ENCODE data around the gene ACLY.

ACLY gene

DNA sequence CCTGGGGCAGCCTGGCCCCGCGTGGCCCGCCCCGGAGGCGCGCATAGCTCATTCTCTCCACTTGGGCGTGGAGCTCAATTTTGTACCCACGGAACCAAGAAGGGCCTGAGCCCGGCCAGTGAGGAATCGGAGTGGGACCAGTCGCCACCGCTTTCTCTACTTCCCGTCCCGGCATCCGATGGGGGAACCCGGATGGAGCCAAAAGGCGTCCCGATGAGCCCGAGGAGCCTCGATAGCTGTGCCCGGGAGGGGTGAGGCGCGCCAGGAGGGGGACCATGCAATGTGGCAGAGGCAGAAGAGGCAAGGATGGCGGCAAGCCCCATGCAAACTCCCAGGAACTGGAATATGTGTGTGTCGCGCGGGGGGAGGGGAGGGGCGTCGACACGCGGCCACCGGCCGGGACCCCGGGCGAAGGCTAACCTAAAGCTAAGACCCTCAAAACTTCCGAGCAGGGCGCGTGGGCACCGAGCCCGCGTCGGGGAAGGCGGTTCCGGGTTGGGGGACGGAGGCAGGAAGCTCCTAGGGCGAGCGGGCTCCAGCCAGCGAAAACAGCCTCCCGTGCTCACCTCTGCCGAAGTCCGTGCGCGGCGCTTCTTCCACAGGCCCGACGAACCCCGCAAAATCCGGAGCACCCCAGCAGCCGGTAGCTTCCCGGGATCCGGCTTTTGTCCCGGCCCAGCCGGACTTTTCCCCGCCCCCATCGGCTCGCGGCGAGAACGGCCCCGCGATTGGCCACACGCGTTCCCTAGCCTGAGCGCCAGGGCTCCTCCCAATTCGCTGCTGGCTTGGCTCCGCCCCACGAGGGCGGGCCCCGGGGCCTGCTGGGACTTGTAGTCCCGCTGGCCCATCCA lies at the start of gene ACLY:
Gene ACLY (minus strand): TSS at position 638 of the 851 bp plus-strand sequence. CDS start 5,078 bp downstream, outside the sequence.
- peak; percentile 79 for DNase-seq

DNA sequence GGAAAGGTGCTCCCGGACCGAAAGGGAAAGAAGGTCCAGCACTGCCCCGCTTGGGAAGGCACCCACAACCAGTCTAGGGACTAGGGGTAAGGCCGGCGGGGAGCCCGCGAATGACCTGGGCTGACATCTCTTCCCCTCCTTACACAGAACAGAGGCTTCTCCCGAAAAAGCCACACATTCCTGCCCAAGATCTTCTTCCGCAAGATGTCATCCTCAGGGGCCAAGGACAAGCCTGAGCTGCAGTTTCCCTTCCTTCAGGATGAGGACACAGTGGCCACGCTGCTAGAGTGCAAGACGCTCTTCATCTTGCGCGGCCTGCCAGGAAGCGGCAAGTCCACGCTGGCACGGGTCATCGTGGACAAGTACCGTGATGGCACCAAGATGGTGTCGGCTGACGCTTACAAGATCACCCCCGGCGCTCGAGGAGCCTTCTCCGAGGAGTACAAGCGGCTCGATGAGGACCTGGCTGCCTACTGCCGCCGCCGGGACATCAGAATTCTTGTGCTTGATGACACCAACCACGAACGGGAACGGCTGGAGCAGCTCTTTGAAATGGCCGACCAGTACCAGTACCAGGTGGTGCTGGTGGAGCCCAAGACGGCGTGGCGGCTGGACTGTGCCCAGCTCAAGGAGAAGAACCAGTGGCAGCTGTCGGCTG lies 49.3 kb upstream of the ACLY start:
- no peak for DNase-seq

DNA sequence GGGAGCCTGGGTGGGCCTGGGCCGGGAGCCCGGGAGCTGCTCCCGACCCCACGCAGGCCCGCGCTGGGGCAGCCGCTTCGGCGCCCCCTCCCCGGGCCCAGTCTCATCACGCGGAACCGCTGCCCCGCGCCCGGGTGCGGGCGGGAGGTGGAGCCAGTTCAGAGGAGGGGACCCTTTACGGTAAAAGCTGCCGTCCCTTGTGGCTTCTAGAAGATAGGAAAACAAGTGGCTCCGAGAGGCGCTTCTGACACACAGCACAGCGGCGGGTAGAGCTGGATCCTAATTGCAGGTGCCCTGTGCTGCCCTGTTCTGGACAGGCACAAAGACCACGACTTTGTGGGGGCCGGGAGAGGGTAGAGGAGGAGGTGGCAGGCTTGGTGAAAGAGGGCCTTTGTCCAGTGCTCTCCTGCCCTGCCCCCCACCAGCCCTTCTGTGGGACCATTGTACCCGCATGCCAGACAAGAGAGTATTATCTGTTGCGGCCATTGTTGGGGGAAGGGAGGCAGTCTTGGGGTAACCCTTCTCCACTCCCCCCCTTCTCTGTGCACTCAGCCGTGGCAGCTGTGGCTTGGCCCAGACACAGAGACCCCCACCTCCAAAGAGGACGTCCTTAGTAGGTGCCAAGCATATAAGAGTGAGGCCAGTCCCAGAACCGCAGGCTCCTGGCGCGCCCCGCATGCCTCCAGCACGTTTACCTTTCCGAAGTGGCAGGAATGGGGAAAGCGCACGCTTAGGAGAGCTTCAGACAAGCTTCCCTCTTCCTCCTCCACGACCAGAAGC lies 48.6 kb upstream of the ACLY start:
- no peak for DNase-seq

DNA sequence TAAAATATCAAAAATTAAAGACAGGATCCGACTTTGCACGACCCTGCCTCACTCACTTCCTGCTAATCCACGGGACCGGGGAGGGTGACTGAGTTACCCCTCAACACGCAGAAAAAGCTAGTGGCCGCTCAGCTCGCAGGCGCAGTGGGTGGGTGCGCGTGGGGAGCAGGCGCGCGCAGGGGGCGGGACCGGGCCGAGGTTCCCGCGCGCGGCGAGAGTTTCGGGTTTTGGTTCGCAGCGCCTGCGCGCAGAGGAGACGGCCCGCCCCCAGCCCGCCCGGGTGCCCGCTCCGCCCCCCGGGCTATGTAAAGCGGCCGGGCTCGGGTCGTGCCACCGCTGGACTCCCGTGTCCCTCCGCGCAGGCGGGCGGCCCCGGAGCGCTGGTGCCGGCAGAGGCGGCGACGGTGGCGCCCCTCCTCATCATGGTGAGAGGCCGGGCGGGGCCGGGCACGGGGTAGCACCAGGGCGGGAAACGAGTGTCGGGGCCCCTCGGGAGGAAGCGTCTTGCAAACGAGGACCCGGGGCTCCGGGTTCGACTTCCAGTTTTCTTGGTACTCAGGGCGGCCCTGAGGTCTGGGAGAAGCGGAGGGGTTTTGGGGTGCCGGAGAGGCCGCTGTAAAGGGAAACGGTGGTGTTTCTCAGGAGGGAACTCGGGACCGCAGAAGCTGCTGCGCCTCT lies 47.9 kb upstream of the ACLY start, which contains the start of gene CNP:
Gene CNP (plus strand): TSS at position 333 of the 678 bp plus-strand sequence. CDS start 90 bp downstream, at position 423.
- DNase-seq: no peak

DNA sequence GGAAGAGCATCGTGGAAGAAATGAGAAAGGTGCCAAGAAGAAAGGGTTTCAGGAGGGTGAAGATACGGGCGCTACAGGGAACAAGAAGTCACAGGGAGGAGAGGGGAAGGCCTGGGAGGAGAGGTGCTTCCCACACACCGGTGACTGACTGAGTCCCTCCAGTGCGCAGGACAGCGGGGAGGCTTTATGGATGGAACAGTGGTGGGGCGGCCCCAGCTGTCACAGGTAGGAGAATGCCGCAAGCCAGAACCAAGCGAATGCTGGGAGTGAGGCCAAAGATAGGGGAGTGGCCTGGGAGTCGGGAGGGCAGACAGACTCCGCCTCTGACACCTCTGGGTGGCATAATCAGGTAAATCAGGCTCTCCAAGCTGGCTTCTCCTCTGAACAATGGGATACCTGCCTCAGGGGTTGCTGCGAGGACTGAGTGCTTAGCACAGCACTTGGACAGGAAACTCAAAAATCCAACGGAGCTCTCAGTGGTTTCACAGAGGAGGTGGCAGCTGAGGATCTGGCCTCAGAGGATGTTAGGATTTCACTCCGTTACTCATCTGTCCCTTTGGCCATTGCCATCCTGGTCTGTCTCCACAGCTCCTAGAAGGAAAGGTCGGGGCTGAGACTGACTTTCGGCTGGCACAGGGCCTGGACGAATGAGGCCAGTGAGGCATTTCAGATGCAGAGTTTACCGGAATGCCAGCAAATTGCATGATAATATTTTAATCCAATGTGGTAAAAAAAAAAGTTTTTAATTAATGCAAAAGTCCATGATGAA lies 47.1 kb upstream of the ACLY start:
- peak; percentile 90 for DNase-seq

DNA sequence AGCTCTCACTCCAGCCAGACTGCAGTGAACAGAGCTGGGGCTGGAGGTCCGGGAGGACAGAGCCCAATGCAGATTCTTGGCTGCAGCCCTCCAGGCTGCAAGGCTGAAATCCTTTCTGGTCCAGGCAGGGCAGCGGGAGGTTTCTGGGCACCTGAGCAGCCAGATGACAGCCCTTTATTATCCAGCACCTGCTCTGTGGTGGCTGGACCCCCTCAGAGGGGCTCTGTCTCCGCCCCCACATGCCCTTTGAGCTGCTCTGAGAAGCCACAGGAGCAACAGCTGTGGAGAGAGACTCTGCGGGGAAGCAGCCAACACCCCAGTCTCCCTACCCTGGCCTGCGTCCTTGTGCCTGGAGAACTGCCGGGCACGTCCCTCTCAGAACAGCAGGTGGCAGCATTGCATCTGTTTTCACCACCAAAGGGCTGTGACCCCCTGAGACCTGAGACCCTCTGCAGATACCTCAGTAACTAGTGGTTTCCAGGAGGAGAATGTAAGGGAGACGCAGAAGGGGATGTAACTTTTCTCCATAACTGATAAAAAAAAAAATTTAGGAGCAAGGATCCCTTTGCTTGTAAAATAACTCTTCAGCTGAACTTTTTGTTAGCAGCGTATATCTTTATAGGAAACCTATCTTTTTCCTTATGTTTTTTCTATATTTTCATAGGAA lies 44.1 kb upstream of the ACLY start:
- DNase-seq: no peak

DNA sequence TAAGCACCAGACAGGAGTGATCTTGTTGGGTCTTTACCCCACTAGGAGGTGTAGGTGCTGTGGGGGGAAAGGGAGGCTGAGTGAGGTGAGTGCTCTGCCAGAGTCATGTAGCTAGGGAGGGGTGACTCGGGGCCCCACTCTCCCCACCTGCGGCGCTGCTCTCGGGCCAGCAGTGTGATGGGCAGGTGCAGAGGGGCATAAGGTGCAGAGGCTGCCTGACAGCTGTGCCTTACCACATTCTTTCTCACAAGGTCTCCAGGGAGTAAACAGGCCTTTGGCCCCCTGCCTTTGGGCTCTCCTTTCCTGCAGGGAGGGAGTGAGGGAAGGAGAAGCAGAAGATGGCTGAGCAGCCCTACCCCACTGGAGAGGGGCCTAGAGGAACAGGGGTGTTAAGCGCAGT lies 43.4 kb upstream of the ACLY start:
- no peak for DNase-seq

DNA sequence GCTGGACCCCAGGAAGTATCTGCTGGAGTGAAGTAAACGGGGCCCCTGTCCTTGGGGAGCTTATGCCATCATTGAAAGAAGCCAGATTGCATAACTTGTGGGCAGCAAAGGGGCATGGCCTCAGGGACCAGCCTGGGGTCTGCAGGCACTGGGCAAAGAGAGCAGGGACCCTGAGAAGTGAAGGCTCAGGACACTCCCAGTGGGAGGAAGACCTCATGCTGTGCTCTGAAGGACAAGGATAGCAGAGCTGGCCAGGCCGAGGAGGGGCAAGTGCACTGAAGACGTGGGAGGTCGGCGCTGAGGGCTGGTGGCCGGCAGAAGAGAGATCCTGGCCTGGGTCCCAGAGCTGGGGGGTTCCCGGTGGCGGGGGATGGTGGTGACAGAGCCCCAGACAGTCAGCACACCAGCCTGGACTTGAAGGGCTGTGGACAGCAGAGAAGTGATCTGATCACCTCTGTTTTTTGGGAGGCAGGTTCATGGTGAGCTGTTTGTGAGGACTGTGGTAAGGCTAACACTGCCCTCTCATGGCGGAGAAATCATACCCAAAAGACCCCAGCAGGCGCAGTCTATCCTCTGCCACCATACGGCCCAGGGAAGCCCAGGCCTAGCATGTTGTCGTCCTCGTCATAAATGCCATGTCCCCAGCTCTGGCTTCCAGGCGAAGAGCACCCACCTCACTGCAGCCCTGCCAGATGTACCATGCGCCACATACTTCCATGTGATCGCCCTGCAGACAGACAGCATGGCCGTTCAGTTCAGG lies 40.8 kb upstream of the ACLY start:
- no peak for DNase-seq

DNA sequence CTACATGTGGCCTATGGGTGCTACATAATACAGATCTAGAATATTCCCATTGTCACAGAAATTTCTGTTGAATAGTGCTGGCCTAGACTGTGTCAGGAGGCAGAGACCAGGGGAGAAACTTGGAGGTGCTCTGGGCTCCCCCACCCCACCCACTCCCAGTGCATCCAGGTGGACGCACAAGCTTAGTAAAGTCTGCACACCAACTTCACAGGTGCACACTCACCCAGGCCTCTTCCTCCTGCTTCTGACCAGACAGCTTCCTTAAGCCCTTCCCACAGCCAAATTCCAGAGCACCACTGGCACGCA lies 40.2 kb upstream of the ACLY start:
- DNase-seq: no peak

DNA sequence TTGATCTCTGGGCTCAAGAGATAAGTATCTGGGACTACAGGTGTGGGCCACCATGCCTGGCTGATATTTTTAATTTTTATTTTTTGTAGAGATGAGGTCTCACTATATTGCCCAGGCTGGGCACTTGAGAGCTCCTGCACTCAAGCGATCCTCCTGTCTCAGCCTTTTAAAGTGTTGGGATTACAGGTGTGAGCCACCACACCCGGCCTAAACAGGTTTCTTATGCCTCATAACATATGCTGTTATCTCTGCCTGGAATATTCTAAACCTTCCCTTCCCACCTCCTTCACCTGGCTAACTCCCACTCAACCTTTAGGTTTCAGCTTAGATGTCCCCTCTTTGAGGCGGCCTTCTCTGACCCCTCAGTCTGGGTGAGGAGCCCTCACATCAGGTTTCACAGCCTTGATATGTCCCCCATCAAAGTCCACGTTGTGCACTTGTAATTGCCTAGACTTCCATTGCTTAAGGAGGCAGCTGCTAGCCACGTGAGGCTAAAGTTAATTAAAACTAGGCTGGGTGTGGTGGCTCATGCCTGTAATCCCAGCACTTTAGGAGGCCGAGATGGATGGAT lies 39.2 kb upstream of the ACLY start:
- DNase-seq: no peak

DNA sequence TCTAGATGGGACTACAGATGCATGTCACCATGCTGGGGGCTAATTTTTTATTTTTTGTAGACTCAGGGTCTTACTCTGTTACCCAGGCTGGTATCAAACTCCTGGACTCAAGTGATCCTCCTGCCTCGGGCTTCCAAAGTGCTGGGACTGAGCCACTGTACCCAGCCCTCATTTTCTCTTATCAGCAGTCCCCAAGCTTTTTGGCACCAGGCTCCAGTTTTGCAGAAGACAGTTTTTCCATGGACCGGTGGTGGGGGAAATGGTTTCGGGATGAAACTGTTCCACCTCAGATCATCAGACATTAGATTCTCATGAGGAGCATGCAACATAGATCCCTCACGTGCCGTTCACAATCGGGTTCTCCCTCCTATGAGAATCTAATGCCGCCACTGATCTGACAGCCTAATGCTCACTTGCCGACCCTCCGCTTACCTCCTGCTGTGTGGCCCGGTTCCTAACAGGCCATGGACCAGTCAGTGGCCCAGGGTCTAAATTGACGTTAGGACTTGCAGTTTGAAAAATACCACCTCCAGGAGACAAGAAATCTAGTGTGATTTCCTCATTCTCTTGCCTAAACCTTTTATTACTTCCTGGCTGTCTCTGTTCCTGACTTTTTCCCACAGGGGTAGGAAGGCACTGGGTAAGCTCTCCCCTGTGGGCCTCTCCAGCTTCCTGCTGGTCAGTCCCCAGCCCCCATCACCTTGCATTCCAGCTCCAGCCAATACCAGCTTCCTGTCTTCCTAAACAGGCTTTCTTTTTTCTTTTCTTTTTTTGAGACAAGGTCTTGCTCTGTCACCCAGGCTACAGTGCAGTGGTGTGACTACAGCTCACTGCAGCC lies 38.5 kb upstream of the ACLY start:
- DNase-seq: no peak

DNA sequence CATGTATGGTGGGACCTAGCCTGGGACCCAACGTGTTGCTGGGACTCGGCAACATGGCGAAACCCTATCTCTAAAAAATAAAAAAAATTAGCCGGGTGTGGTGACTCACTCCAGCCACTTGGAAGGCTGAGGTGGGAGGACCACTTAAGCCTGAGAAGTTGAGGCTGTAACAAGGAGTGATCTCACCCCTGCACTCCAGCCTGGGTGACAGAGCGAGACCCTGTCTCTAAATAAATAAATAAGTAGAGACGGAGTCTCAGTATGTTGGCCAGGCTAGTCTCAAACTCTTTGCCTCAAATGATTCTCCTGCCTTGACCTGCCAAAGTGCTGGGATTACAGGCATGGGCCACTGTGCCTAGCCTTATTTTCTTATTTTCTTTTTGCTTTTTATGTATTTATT lies 37.8 kb upstream of the ACLY start:
- DNase-seq: no peak

DNA sequence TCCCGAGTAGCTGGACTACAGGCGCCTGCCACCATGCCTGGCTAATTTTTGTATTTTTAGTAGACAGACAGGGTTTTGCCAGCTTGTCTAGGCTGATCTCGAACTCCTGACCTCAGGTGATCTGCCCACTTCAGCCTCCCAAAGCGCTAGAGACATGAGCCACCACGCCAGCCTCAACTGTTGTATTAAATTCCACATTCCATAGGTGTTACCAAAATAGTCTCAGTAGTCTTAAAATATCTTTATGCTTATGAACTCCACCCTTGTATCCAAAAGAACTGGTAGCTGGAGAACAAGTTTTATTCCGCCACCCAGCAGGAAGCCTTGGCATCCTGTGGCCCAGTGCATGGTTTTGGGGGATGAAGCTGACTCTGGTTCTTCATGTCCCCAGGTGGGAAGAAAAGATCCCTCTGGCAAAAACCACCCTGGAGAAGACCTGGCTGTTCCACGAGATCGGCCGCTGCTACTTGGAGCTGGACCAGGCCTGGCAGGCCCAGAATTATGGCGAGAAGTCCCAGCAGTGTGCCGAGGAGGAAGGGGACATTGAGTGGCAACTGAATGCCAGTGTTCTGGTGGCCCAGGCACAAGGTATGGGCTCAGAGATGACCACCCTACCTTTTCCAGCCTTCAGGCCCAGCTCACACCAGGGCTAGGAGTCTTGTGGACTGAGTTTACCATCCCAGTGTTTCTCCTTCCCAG lies 30.2 kb upstream of the ACLY start:
- DNase-seq: no peak

DNA sequence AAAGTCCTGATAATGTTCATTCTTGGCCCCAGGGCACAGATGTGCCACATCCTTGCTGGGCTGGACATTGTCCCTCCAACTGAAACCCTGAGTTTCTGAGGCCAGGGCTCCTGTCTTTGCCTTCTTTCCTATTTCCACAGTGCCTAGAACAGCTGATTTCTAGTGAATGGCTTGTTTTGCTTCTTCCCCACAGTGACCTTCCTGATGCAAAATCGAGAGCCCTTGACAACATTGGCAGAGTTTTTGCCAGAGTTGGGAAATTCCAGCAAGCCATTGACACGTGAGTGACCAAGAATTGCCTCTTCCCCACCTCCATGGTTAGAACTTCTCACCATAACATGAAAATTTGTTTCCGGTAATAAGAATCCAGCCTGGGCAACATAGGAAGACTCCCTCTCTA lies 26.2 kb upstream of the ACLY start:
- DNase-seq: no peak

DNA sequence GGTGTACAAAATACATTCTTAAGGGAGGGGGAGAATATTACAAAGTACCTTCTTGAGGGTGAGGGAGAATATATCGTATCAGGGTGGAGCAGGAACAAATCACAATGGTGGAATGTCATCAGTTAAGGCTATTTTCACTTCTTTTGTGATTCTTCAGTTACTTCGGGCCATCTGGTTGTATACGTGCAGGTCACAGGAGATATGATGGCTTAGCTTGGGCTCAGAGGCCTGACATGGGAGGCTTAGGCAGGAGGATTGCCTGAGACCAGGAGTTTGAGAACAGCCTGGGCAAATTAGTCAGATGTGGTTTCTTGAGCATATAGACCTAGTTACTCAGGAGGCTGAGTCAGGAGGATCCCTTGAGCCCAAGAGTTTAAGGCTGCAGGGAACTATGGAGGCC lies 24.7 kb upstream of the ACLY start:
- no peak for DNase-seq

DNA sequence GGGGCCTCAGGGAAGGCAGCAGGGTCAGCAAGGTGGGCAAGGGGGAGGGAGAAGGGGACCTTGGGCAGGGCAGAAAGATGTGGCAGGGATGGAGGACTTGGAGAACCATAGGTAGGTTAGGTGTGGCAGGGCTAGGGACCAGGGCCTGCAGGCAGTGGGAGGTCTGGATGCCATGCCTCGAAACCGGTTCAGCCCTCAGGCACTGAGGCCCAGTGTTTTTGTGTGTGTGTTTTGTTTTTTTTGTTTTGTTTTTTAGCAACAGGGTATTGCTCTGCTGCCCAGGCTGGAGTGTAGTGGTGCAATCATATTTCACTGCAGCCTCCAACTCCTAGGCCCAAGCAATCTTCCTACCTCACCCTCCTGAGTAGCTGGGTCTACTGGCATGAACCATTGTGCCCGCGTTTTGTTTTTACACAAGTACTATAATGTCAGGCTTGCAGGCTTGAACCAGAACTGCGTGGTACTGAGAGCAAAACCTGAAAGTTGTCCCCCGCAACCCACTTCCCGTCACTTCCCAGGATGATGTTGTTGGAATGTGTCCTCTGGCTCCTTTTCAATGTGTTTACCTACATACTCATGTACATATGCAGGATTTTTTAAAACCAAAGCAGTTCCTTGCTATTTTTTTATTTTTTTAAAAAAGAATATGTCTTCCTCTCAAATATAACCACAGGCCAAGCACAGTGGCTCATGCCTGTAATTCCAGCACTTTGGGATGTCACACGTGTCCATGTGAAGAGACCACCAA lies 24.0 kb upstream of the ACLY start:
- no peak for DNase-seq

DNA sequence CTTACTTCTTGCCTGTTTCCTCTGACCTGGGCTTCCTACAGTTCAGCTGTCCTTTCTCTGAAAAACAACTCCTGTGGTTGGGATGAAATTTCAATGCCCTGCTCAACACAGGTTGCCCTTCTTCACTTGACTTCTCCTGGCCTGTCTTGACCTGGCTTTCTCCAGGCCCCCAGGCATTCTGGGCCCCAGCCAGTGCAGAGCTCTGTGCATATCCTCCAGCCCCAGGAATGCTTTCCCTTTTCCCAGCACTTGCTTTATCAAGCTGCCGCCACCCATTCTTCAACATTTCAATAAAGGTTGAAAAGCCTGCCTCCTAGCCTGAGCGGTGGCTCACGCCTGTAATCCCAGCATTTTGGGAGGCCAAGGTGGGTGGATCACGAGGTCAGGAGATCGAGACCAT lies 22.4 kb upstream of the ACLY start:
- DNase-seq: no peak

DNA sequence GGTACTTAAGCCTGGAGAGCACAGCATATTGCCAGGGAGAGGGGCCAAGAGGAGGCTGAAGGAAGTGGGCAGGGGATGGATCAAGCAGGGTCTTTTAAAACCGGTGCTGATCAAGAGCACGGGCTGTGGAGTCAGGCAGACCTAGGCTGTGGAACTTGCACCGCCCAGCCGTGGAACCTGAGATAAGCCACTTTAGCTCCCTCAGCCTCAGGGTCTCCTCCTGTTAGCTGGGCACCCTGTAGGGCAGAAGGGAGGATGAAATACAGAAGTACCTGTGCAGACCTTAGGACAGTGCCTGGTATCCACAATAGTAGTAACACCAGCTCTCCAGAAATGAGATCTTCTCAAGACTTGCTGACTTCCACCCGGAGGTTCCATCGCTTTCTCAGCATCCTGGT lies 20.9 kb upstream of the ACLY start:
- no peak for DNase-seq

Measured in NCI-H2029 treated with DMSO at 0.1 percent for 48 hours (cell line).